H1 (cell line): ENCODE measurements around the gene ARHGAP32. TPM values are rescaled to one million over a fixed set of nuclear protein-coding genes. Genes with fewer than 3 reads are reported as not detected.

ENCODE experiments used
- CTCF ChIA-PET: fragments of 300-600 bp; sonication (Branson Sonifier 250); formaldehyde crosslinking; loops from one replicate; lab custom pipeline; 2021; ENCODE audit not compliant: partially characterized antibody; lab: Charles Lee
- POLR2A ChIA-PET: fragments of 300-600 bp; sonication (Branson Sonifier 250); formaldehyde crosslinking; loops from one replicate; lab custom pipeline; 2021; ENCODE audit warnings: inconsistent platforms; ENCODE audit not compliant: partially characterized antibody; lab: Charles Lee
- DNase-seq, 2 experiments: peaks; one replicate each; pipeline versions ENCODE4 v3.0.0 to v3.0.0-alpha.2; 2010 to 2022; ENCODE audit warnings: low spot score in 2 of 2, low read depth in 1 of 2, mixed read lengths in 1 of 2
- FAIRE-seq: peaks from 2 replicates; lab custom pipeline; 2011; peaks lifted over from hg19 to GRCh38; lab: Jason Lieb, UNC
- H2AFZ ChIP-seq: 2 replicates; pipeline ENCODE4 v1.8.1; 2012; ENCODE audit warnings: low read length, inconsistent platforms
- H2AK5ac ChIP-seq: 2 replicates; pipeline ENCODE4 v1.6.1; 2013; ENCODE audit warnings: low read depth, low read length
- H2BK120ac ChIP-seq: replicated peaks from 2 replicates; pipeline ENCODE3; 2013; ENCODE audit warnings: low read depth, low read length, inconsistent platforms
- H2BK12ac ChIP-seq: 2 replicates; pipeline ENCODE4 v1.6.1; 2013; ENCODE audit warnings: low read depth, low read length
- H2BK15ac ChIP-seq: 2 replicates; pipeline ENCODE4 v1.6.1; 2013; ENCODE audit warnings: low read length
- H2BK20ac ChIP-seq: 2 replicates; pipeline ENCODE4 v1.6.1; 2013; ENCODE audit warnings: low read length
- H2BK5ac ChIP-seq: 2 replicates; pipeline ENCODE4 v1.6.1; 2013; ENCODE audit warnings: low read depth, low read length
- H3K14ac ChIP-seq: 2 replicates; pipeline ENCODE4 v1.6.1; 2013; ENCODE audit warnings: inconsistent platforms; ENCODE audit not compliant: insufficient read length
- H3K18ac ChIP-seq: 2 replicates; pipeline ENCODE4 v1.6.1; 2013; ENCODE audit warnings: low read length; ENCODE audit errors: extremely low read depth
- H3K23ac ChIP-seq: 2 replicates; pipeline ENCODE4 v1.6.1; 2013; ENCODE audit warnings: inconsistent platforms; ENCODE audit not compliant: insufficient read length
- H3K23me2 ChIP-seq: 2 replicates; pipeline ENCODE4 v1.6.1; 2013; ENCODE audit warnings: low read depth, low read length
- H3K27ac ChIP-seq: 2 replicates; pipeline ENCODE4 v1.6.1; 2011; ENCODE audit warnings: low read depth, low read length, inconsistent platforms
- H3K27me3 ChIP-seq, 4 experiments: replicated peaks in 1 of 4; 1 replicate in 1 of 4; 2 replicates in 3 of 4; pipeline versions ENCODE4 v1.6.1 to v1.8.1; 2011 to 2013; ENCODE audit warnings: low read length in 3 of 4, mild to moderate bottlenecking in 3 of 4, inconsistent platforms in 2 of 4, mixed read lengths in 2 of 4, moderate library complexity in 1 of 4; ENCODE audit not compliant: control insufficient read depth in 3 of 4, insufficient read depth in 3 of 4; ENCODE audit errors: extremely low read depth in 1 of 4
- H3K36me3 ChIP-seq, 4 experiments: 2 replicates each; pipeline versions ENCODE4 v1.6.1 to v1.8.1; 2011 to 2013; ENCODE audit warnings: mild to moderate bottlenecking in 4 of 4, low read length in 3 of 4, moderate library complexity in 2 of 4, control low read depth in 1 of 4, inconsistent platforms in 1 of 4; ENCODE audit not compliant: insufficient read depth in 4 of 4, control insufficient read depth in 2 of 4
- H3K4ac ChIP-seq: replicated peaks from 2 replicates; pipeline ENCODE3; 2013; ENCODE audit warnings: low read length, low read depth, mixed read lengths, inconsistent platforms; ENCODE audit not compliant: insufficient read length
- H3K4me1 ChIP-seq, 4 experiments: replicated peaks in 1 of 4; 1 replicate in 1 of 4; 2 replicates in 3 of 4; pipeline versions ENCODE4 v1.6.1 to v1.8.1; 2011 to 2013; ENCODE audit warnings: low read length in 3 of 4, inconsistent platforms in 2 of 4, mixed read lengths in 1 of 4; ENCODE audit not compliant: insufficient read depth in 4 of 4, control insufficient read depth in 3 of 4
- H3K4me2 ChIP-seq, 2 experiments: 2 replicates each; pipeline versions ENCODE4 v1.6.1 to v1.8.1; 2011 to 2013; ENCODE audit warnings: low read depth in 2 of 2, low read length in 2 of 2, control low read depth in 1 of 2, inconsistent platforms in 1 of 2, mild to moderate bottlenecking in 1 of 2; ENCODE audit not compliant: insufficient read depth in 1 of 2
- H3K4me3 ChIP-seq, 4 experiments: fragments of 200-600, 300-600 bp in 1 of 4; sonication (generic), shearing (Covaris generic), sonication (Bioruptor Twin) in 1 of 4; 2 replicates each; pipeline versions ENCODE4 v1.5.1 to v1.8.1; 2011 to 2016; ENCODE audit warnings: low read length in 4 of 4, low read depth in 3 of 4, control low read depth in 2 of 4, inconsistent platforms in 2 of 4, mild to moderate bottlenecking in 2 of 4, mixed read lengths in 1 of 4, moderate library complexity in 1 of 4; ENCODE audit not compliant: insufficient read depth in 2 of 4; ENCODE audit errors: extremely low read depth in 1 of 4
- H3K56ac ChIP-seq: replicated peaks from 2 replicates; pipeline ENCODE3; 2013; ENCODE audit warnings: low read depth, mild to moderate bottlenecking, mixed read lengths, low read length, inconsistent platforms; ENCODE audit not compliant: insufficient read length
- H3K79me1 ChIP-seq: 2 replicates; pipeline ENCODE4 v1.6.1; 2013; ENCODE audit warnings: low read depth, low read length, control low read depth
- H3K79me2 ChIP-seq, 2 experiments: 2 replicates each; pipeline versions ENCODE4 v1.6.1 to v1.8.1; 2012 to 2013; ENCODE audit warnings: low read length in 2 of 2, mild to moderate bottlenecking in 2 of 2, inconsistent platforms in 1 of 2; ENCODE audit not compliant: insufficient read depth in 2 of 2, control insufficient read depth in 1 of 2
- H3K9ac ChIP-seq, 4 experiments: replicated peaks in 1 of 4; 1 replicate in 1 of 4; 2 replicates in 3 of 4; pipeline versions ENCODE4 v1.6.1 to v1.8.1; 2011 to 2013; ENCODE audit warnings: low read depth in 3 of 4, low read length in 3 of 4, control low read depth in 2 of 4, mild to moderate bottlenecking in 2 of 4, moderate library complexity in 2 of 4, inconsistent platforms in 1 of 4; ENCODE audit errors: extremely low read depth in 1 of 4
- H3K9me3 ChIP-seq, 2 experiments: 2 replicates each; pipeline versions ENCODE4 v1.6.1 to v1.8.1; 2012 to 2013; ENCODE audit warnings: mild to moderate bottlenecking in 2 of 2, moderate library complexity in 2 of 2, control low read depth in 1 of 2, inconsistent platforms in 1 of 2, low read depth in 1 of 2, low read length in 1 of 2, mixed read lengths in 1 of 2; ENCODE audit not compliant: insufficient read depth in 2 of 2
- H4K20me1 ChIP-seq, 2 experiments: replicated peaks in 1 of 2; 2 replicates each; pipeline versions ENCODE3 to v1.8.1; 2011 to 2013; ENCODE audit warnings: inconsistent platforms in 2 of 2, low read length in 2 of 2, mild to moderate bottlenecking in 1 of 2; ENCODE audit not compliant: insufficient read depth in 2 of 2, control insufficient read depth in 1 of 2
- H4K5ac ChIP-seq: 2 replicates; pipeline ENCODE4 v1.6.1; 2013; ENCODE audit warnings: low read length, low read depth, mixed read lengths, inconsistent platforms; ENCODE audit not compliant: insufficient read length
- H4K8ac ChIP-seq: 2 replicates; pipeline ENCODE4 v1.8.0; 2013; ENCODE audit warnings: mild to moderate bottlenecking, moderate library complexity, low read length, inconsistent platforms; ENCODE audit not compliant: insufficient read depth; ENCODE audit errors: extremely low read depth
- H4K91ac ChIP-seq: replicated peaks from 2 replicates; pipeline ENCODE3; 2013; ENCODE audit warnings: low read length, mixed read lengths, inconsistent platforms; ENCODE audit not compliant: insufficient read length
- SUZ12 ChIP-seq: fragments of 200-600 bp; sonication (generic); IDR thresholded peaks from 2 replicates; pipeline ENCODE4 v1.6.1; 2012; ENCODE audit warnings: mild to moderate bottlenecking, inconsistent platforms, low read length, moderate library complexity, mixed read lengths
- WGBS, 2 experiments: shearing (Covaris generic) in 1 of 2; methylation state at CpG; one replicate each; pipeline versions ENCODE4 v1.1.6 to v1.1.7; 2013 to 2015; ENCODE audit warnings: low lambda C conversion rate in 2 of 2, mixed read lengths in 2 of 2, inconsistent platforms in 1 of 2, low coverage in 1 of 2, missing lambda C conversion rate in 1 of 2; ENCODE audit not compliant: insufficient replicate concordance in 2 of 2, insufficient coverage in 1 of 2, insufficient read length in 1 of 2; ENCODE audit errors: extremely low coverage in 1 of 2, missing lambda C conversion rate in 1 of 2; 5-methylcytosine and 5-hydroxymethylcytosine counted together
- polyA plus RNA-seq, 7 experiments: library from polyadenylated mRNA; depleted of rRNA in 3 of 7; stranded (reverse) in 5 of 7; unstranded in 2 of 7; fragments of >200 nt in 5 of 7; fragments of 200-250 nt in 2 of 7; gene quantifications; 1 replicate in 5 of 7; 2 replicates in 1 of 7; 4 replicates in 1 of 7; pipeline versions ENCODE4 v1.2.1 to v1.2.3, GENCODE V29; 2011 to 2013; ENCODE audit warnings: missing spikeins in 2 of 7, mixed read lengths in 2 of 7
- total RNA-seq: library from RNA; stranded (reverse); fragmentation: NEBNext Ultra II Directional; extraction: Animal tissue kit (Norgen Biotek cat#: 25700); gene quantifications from 2 replicates; pipeline ENCODE4 v1.2.1, GENCODE V29; 2021

Gene ARHGAP32
- total and polyA plus RNA-seq, 2 of the 8 experiments (the other 6 are each of a cell fraction or from before 2014, with no cell fraction given): 13.7 to 30.0 TPM

DNA sequence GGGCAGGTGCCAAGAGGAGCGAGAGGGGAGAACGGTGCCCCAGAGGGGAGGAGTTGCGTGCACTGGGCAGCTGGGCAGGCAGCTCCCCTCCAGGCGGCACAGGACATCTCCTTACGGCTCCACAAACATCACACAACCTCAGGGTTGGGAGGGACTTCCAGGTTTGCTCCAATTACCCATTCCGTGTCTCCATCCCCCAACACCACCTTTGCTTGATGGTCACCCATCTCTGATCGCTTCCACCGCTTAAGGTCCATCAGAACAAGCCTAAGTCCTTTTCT, 235.0 kb downstream of the ARHGAP32 start:
- H4K8ac ChIP-seq: no peak overlapping the region
- no peak overlapping the region for H3K27ac ChIP-seq
- ChIA-PET POLR2A (no interaction called here), CTCF (interaction anchor here (0.6 to 20.6 kb wide), 38 partner anchors 9 to 827 kb away, joined by 3 to 473 read pairs (median 4); partner anchors contain the start of genes KCNJ5 and TP53AIP1)
- H3K79me1 ChIP-seq: no peaks in the 10 kb centered on the region
- H3K18ac ChIP-seq: no peak overlapping the region
- no peaks in the 10 kb centered on the region; a peak in 1 of 4 replicates for H3K79me2 ChIP-seq
- H3K23me2 ChIP-seq: no peaks in the 10 kb centered on the region
- no peak for DNase-seq
- no peak overlapping the region for H2AFZ ChIP-seq
- no peak overlapping the region for H4K91ac ChIP-seq
- H2BK12ac ChIP-seq: peak overlapping the region; percentile 41; the same call in 1 of the 2 replicates
- no peaks in the 10 kb centered on the region for H3K36me3 ChIP-seq
- no peak overlapping the region for H2BK120ac ChIP-seq
- no peak for FAIRE-seq
- H2BK15ac ChIP-seq: no peak overlapping the region
- H2BK5ac ChIP-seq: no peak overlapping the region
- no peak overlapping the region for H2BK20ac ChIP-seq
- no peak overlapping the region for H3K4me2 ChIP-seq
- TF ChIP-seq SUZ12: no peak
- no peak overlapping the region for H3K23ac ChIP-seq
- H4K5ac ChIP-seq: no peak overlapping the region
- no peak overlapping the region for H3K4me3 ChIP-seq
- H4K20me1 ChIP-seq: peaks cover 0 to 2% of the 10 kb centered on the region in 2 experiments
- WGBS, 2 experiments: 89% methylated on average over 8 of the region's 8 CpGs; no CpG with 5 or more reads in 1 of the 2 experiments
- peaks cover 0 to 2% (median 0%) of the 10 kb centered on the region in 4 experiments; a peak in 2 of 7 replicates for H3K27me3 ChIP-seq
- H3K56ac ChIP-seq: no peak overlapping the region
- no peaks in the 10 kb centered on the region for H3K9me3 ChIP-seq
- H3K14ac ChIP-seq: no peak overlapping the region
- no peaks in the 10 kb centered on the region for H3K4me1 ChIP-seq
- no peak overlapping the region for H2AK5ac ChIP-seq
- no peak overlapping the region for H3K9ac ChIP-seq
- no peak overlapping the region for H3K4ac ChIP-seq
